D721Med (cell line): ENCODE results near the gene SVIP.

ENCODE experiments used
- DNase-seq: peaks from one replicate; pipeline ENCODE4 v3.0.0; 2011; ENCODE audit warnings: low spot score; ENCODE audit not compliant: insufficient read length
- FAIRE-seq: peaks from 2 replicates; lab custom pipeline; 2011; peaks lifted over from hg19 to GRCh38; lab: Jason Lieb, UNC
- TF ChIP-seq, protein P1 (sequence below): IDR thresholded peaks from 2 replicates; pipeline ENCODE4 v1.5.1; 2012; ENCODE audit warnings: mild to moderate bottlenecking, control low read depth; ENCODE audit not compliant: insufficient read depth; ENCODE audit errors: missing control alignments

Gene SVIP, protein sequence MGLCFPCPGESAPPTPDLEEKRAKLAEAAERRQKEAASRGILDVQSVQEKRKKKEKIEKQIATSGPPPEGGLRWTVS

DNA sequence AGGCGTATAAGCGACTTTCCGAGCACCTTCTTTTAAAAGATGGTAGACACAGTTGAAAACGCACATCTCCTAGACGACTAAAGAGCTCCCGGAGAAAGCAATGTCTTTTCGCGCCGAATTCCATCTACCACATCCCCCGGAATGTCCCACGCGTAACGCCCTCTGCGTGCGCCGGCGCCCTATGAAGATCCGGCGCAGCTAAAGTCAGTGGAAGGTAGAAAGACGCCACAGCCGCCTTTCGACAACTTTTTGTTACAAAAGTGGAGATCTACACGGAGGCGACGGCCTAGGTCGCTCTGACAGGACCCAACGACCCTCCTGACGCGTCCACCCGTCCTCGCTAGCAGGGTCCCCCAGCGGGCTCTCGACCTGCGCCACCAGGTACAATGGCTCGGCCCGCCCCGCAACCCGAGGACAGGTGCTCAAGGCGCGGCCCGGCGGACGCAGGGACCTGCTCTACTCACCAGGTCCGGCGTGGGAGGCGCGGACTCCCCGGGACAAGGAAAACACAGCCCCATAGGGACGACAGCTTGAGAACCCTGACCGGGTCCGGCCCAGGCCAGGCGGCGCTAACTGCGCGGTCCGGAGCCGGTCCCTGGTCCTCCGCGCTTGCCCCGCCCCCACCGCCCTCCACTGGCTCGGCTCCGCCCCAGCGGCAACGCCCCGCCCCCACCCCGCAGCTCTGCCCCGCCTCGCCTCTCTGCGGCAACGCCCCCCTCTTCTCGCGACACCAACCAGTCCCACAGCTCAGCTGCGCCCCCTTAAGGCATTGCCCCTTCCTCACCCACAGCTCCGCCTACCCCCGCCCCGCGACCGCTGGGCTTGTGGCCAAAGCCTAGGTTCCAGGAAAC, at the start of gene SVIP:
TSS of gene SVIP (minus strand) at position 571 of the 851 bp plus-strand sequence. CDS start at position 518, 53 bp downstream.
- TF ChIP-seq, protein P1, sequence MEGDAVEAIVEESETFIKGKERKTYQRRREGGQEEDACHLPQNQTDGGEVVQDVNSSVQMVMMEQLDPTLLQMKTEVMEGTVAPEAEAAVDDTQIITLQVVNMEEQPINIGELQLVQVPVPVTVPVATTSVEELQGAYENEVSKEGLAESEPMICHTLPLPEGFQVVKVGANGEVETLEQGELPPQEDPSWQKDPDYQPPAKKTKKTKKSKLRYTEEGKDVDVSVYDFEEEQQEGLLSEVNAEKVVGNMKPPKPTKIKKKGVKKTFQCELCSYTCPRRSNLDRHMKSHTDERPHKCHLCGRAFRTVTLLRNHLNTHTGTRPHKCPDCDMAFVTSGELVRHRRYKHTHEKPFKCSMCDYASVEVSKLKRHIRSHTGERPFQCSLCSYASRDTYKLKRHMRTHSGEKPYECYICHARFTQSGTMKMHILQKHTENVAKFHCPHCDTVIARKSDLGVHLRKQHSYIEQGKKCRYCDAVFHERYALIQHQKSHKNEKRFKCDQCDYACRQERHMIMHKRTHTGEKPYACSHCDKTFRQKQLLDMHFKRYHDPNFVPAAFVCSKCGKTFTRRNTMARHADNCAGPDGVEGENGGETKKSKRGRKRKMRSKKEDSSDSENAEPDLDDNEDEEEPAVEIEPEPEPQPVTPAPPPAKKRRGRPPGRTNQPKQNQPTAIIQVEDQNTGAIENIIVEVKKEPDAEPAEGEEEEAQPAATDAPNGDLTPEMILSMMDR: peak; percentile 78
- FAIRE-seq: no peak
- DNase-seq: peak; percentile 24

DNA sequence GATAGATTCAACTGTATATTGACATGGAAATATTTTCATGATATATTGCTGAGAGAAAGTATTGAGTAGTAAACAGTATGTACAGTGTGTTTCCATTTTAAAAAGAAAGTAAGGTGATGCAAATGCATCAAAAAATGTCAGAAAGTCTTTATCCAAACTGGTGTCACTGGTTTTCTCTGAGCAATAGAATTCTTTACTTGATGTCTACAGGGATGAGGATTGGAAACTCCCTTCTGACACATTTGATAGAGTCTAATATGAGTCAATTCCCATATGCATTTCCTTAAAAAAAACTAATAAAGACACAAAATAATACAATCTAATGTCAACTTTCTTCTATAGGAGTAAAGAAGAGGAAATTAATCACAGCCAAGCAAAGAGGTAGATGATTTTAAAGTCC, 49.0 kb upstream of the SVIP start:
- no peak for FAIRE-seq
- TF ChIP-seq, protein P1: no peak

DNA sequence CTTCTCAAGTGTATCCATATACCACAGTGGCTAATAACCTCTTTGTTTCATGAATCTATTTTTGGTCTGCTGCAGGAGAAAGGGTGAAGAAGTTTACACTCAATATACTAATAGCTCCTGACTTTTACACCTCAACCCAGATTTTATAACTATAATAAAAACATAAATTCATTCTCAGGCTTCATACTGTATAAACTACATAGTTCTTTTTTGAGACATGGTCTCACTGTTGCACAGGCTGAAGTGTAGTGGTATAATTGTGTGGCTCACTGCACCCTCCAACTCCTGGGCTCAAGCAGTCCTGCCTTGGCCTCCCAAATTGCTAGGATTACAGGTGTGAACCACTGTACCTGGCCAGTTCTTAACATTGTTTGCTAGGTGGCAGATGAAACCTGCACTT, 48.4 kb upstream of the SVIP start:
- TF ChIP-seq, protein P1: no peak
- DNase-seq (no peak), FAIRE-seq (no peak)

More for the DNA sequence above, 49.0 kb upstream of the SVIP start:
- no peak for DNase-seq

DNA sequence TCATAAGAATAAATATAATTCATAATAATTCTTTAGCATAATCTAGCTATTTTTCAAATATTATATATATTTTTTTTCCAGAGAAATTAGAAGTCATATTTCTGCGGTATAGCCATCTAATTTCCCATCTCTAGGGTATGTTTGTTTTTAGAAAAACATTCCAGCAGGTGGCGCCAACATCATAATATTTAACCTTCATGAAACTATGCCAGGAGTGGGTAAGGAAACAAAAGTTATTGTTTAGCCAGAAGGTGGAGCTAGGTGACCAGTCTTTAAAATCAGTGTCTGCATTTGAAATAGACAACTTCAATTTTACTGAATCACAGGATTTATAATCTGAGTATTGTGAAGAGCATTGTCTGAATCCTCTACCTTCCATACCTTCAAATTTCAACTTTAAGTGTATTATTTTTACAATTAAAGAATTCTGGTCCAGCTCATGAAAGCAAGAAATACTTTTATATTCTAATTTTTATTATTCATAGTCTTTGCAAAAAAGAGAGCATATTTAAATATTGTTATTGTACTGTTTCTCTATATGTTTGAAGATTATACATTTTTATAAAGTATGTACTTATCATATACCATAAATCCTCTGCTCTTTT, 46.4 kb upstream of the SVIP start:
- DNase-seq: no peak
- TF ChIP-seq, protein P1: peak; percentile 91
- FAIRE-seq: peak; percentile 79

DNA sequence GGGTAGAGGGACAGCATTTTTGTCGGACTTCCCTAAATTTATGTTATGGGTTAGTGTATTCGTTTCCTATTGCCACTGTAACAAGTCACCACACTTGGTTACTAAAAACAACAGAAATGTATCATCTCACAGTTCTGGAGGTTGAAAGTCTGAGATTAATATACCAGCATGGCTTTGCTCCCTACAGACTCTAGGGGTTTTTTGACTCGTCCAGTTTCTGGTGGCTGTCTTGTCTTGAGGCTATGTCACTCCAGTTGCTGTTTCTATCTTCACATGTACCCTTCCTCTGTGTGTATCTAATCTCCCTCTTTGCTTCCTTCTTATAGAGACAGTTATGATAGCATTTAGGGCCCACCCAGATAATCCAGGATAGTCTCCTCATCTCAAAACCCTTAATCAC, 39.7 kb upstream of the SVIP start:
- FAIRE-seq: no peak
- TF ChIP-seq, protein P1: no peak

DNA sequence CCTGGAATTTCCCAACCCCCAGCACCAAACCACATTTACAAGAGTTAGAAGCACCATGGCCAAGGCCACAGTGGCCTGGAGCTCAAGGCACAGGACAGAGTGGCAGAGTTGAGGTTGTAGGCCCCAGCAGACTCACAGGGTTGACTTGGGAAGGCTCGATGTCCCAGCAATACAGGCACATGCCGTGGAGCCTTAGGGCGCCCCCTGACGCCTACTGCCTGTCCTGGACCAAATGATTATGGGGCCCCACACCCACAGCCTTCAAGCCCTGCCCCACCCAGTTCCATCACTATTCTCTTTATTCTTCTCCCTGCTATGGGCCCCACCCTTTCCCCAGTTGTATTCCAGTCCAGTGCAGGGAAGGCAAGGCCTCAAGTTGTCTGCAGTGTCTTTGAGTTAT, 30.6 kb upstream of the SVIP start, which contains the start of gene CCDC179:
TSS of gene CCDC179 (minus strand) at position 234 of the 400 bp plus-strand sequence. CDS start at position 181, 53 bp downstream.
- TF ChIP-seq, protein P1: no peak
- DNase-seq: no peak
- no peak for FAIRE-seq

More for the DNA sequence above, 39.7 kb upstream of the SVIP start:
- DNase-seq: no peak

DNA sequence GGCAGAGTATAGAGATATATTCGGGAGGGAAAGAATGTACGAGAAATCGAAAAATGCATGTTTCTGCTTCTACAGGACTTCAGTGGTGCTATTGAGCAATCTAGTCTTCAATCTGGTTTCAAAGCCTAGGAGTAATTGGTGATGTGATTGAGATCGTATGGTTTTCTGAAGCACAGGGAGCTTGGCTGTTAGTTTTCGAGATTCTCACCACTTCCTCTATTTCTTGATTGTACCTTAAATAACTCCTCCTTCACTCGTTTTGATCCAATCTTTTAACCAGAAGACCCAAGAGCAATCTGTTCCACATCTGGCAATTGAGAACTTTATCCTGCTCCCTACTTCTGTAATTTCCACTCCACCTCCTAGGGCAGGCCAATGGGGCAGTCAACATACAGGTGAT, 30.2 kb upstream of the SVIP start:
- no peak for FAIRE-seq
- TF ChIP-seq, protein P1: no peak
- no peak for DNase-seq
